ENCODE measurements around the gene IFFO2.

The IFFO2 gene

GRCh38 chr1:18943914-18944572 is 12.4 kb downstream of the IFFO2 start:
- Histone ChIP-seq H3K79me2 (ENCODE audit: control insufficient read depth, low read length) (no peaks in the 10 kb centered on the region), H3K27ac (ENCODE audit: low read depth, low read length) (no peak overlapping the region), H3K4me2 (ENCODE audit: low read length) (no peak overlapping the region), H3F3A (ENCODE audit: control insufficient read depth, insufficient read depth) (no peaks in the 10 kb centered on the region), H3K36me3 (ENCODE audit: control insufficient read depth, low read length) (no peaks in the 10 kb centered on the region), H3K27me3 (ENCODE audit: control insufficient read depth, low read length) (no peaks in the 10 kb centered on the region), H3K9me3 (ENCODE audit: control insufficient read depth, insufficient read depth, low read length) (no peaks in the 10 kb centered on the region), H3K4me3 (ENCODE audit: low read length) (no peak overlapping the region), H3K9me2 (replicated peaks; ENCODE audit: control insufficient read depth, low read length) (no peaks in the 10 kb centered on the region), H3K4me1 (ENCODE audit: control insufficient read depth, low read length) (no peaks in the 10 kb centered on the region), H4K20me1 (ENCODE audit: control insufficient read depth, insufficient read depth, low read depth, low read length) (no peaks in the 10 kb centered on the region)
- TF ChIP-seq EZH2phosphoT487 (IDR thresholded peaks at IDR 0.05; ENCODE audit: borderline replicate concordance, low read length) (no peak), CTCF (IDR thresholded peaks at IDR 0.05; ENCODE audit: low read depth, low read length, poor library complexity, severe bottlenecking) (no peak)

- H3K9me2 ChIP-seq (replicated peaks; ENCODE audit: control insufficient read depth, low read length), result no peaks in the 10 kb centered on the region
- H3K4me1 ChIP-seq (ENCODE audit: control insufficient read depth, low read length), result no peaks in the 10 kb centered on the region
- H3K36me3 ChIP-seq (ENCODE audit: control insufficient read depth, low read length), result no peaks in the 10 kb centered on the region
- no peaks in the 10 kb centered on the region for H3F3A ChIP-seq (ENCODE audit: control insufficient read depth, insufficient read depth)
- no peaks in the 10 kb centered on the region for H4K20me1 ChIP-seq (ENCODE audit: control insufficient read depth, insufficient read depth, low read depth, low read length)
- H3K4me3 ChIP-seq (ENCODE audit: low read length), result no peak overlapping the region
- no peaks in the 10 kb centered on the region for H3K9me3 ChIP-seq (ENCODE audit: control insufficient read depth, insufficient read depth, low read length)
- H3K27ac ChIP-seq (ENCODE audit: low read depth, low read length), result no peak overlapping the region
- H3K79me2 ChIP-seq (ENCODE audit: control insufficient read depth, low read length), result no peaks in the 10 kb centered on the region
- no peak overlapping the region for H3K4me2 ChIP-seq (ENCODE audit: low read length)
- no peaks in the 10 kb centered on the region for H3K27me3 ChIP-seq (ENCODE audit: control insufficient read depth, low read length)
- TF ChIP-seq EZH2phosphoT487 (IDR thresholded peaks at IDR 0.05; ENCODE audit: borderline replicate concordance, low read length) (no peak), CTCF (IDR thresholded peaks at IDR 0.05; ENCODE audit: low read depth, low read length, poor library complexity, severe bottlenecking) (no peak)
Observed at GRCh38 chr1:18943162-18943561, 13.3 kb downstream of the IFFO2 start.

- H3K9me3 ChIP-seq (ENCODE audit: control insufficient read depth, insufficient read depth, low read length), result no peaks in the 10 kb centered on the region
- no peak overlapping the region for H3K4me2 ChIP-seq (ENCODE audit: low read length)
- H3F3A ChIP-seq (ENCODE audit: control insufficient read depth, insufficient read depth), result no peaks in the 10 kb centered on the region
- no peaks in the 10 kb centered on the region for H3K79me2 ChIP-seq (ENCODE audit: control insufficient read depth, low read length)
- TF ChIP-seq CTCF (IDR thresholded peaks at IDR 0.05; ENCODE audit: low read depth, low read length, poor library complexity, severe bottlenecking), result no peak
- no peak for TF ChIP-seq EZH2phosphoT487 (IDR thresholded peaks at IDR 0.05; ENCODE audit: borderline replicate concordance, low read length)
- no peaks in the 10 kb centered on the region for H3K9me2 ChIP-seq (replicated peaks; ENCODE audit: control insufficient read depth, low read length)
- H3K27me3 ChIP-seq (ENCODE audit: control insufficient read depth, low read length), result no peaks in the 10 kb centered on the region
- no peaks in the 10 kb centered on the region for H3K36me3 ChIP-seq (ENCODE audit: control insufficient read depth, low read length)
- no peak overlapping the region for H3K27ac ChIP-seq (ENCODE audit: low read depth, low read length)
- H3K4me1 ChIP-seq (ENCODE audit: control insufficient read depth, low read length), result no peaks in the 10 kb centered on the region
- no peak overlapping the region for H3K4me3 ChIP-seq (ENCODE audit: low read length)
- no peaks in the 10 kb centered on the region for H4K20me1 ChIP-seq (ENCODE audit: control insufficient read depth, insufficient read depth, low read depth, low read length)
Observed at GRCh38 chr1:18942340-18942739, 14.1 kb downstream of the IFFO2 start.

Data from DOHH2 (cell line).